ENCODE results near the gene EHHADH. TPM values are rescaled to one million over a fixed set of nuclear protein-coding genes. Genes with fewer than 3 reads are reported as not detected.

The EHHADH gene
- total RNA-seq, 1 experiment from 2014 or later: 4.2 TPM

DNA sequence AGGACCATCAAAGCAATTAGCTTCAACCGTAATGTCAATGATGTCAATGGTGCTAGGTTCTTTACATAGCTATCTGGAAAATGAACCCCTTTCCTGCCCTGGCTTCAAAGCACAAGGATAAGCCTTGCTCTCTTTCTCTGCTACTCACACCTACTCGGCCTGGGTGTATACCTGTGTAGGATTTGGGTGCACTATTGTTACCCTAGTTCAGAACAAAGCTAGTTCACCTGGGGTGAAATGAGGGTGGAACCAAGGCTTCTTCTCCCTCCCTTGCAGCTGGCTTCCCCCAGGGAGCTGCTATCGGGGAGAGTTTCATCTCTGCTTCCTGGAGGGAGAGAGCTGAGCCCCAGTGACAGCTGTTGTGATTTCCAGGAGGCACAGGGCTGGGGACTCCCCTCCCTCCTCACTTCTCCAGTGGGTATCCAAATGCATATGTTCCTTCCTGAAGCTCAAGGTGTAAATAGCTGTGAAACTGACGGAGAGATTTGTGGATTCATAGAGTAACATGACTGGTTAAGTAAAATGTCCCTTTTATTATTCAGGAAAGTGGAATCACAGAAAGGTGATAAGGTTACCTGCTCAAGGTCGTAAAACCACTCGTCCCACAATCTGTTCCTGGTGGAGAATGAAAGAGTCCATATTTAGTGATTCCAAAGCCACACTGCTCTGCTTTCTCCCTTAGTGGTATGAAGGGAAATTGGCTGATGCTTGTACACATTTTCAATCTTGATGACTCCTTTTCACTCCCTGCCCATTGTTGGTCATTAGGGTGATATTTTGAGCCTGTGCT lies 89.2 kb downstream of the EHHADH start (continued):
- TF ChIP-seq PRRX2 (CRISPR knock-in tag; IDR thresholded peaks at IDR 0.05) (no peak), HMGA2 (CRISPR knock-in tag; IDR thresholded peaks at IDR 0.05) (no peak), ZNF671 (CRISPR knock-in tag; IDR thresholded peaks at IDR 0.05) (no peak), TEAD1 (CRISPR knock-in tag; IDR thresholded peaks at IDR 0.05) (no peak), GABPB1 (CRISPR knock-in tag; IDR thresholded peaks at IDR 0.05) (no peak), KAT7 (CRISPR knock-in tag; IDR thresholded peaks at IDR 0.05; ENCODE audit: borderline replicate concordance) (no peak), JAZF1 (CRISPR knock-in tag; IDR thresholded peaks at IDR 0.05) (no peak), ZNF263 (CRISPR knock-in tag; IDR thresholded peaks at IDR 0.05; ENCODE audit: low read depth) (no peak)
- TF ChIP-seq, protein P1, sequence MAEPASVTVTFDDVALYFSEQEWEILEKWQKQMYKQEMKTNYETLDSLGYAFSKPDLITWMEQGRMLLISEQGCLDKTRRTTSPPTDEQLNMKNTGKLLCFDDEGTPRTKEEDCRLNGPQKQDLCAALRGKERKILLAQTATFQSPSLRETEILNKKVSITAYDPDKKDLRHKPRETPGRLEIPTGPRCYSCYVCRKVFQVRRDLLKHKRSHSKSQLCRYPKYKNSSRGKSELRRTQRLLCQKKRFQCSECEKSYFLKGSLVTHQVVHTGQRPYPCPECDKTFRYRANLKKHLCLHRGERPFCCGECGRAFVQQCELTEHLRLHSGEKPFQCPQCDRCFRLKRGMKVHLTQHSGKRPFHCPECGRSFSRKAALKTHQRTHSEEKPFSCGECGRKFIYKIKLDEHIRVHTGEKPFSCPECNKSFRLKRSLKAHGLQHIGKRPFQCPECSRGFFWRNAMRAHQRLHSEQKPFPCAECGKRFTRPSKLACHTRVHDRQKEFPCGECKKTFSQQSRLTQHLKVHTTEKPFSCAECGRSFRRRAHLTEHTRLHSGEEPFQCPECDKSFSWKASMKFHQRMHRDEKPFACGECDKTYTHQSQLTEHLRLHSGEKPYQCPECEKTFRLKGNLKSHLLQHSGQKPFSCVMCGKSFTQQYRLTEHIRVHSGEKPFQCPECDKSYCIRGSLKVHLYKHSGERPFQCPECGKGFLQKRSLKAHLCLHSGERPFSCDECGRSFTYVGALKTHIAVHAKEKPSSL (CRISPR knock-in tag; conservative IDR thresholded peaks at IDR 0.05): no peak

DNA sequence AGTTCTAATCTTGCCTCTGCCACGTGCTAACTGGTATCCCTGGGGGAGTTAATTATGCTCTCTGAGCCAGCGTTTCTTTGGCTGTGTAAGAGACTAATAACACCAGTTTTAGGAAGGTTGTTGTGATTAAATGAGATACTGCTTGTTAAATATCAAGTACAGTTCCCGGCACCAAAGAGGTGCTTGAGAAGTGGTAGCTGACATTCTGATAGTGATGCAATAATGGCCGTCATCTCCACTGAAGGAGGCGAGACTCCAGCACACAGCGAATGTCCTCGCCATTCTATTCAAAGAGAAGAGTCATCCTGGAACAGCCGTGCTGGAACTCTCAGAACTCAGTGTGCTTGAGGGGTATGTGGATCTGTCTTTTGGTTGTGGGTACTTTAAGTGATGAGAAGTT lies 91.2 kb downstream of the EHHADH start:
- Mint-ChIP-seq H3K4me1 (peaks cover 8% of the 10 kb centered on the region), H3K9me3 (no peaks in the 10 kb centered on the region), H3K27ac (no peak overlapping the region), H3K4me3 (no peak overlapping the region), H3K36me3 (no peaks in the 10 kb centered on the region), H3K27me3 (ENCODE audit: low read depth) (no peaks in the 10 kb centered on the region; the same call in 1 of the 2 replicates)
- ATAC-seq (no peak), DNase-seq (ENCODE audit: low spot score) (no peak)
- ChIA-PET POLR2A (no interaction called here), CTCF (interaction anchor here (1.0 kb wide), 1 partner anchor 122 kb away, joined by 3 read pairs; no protein-coding TSS in a partner anchor)
- TF ChIP-seq, protein P2, sequence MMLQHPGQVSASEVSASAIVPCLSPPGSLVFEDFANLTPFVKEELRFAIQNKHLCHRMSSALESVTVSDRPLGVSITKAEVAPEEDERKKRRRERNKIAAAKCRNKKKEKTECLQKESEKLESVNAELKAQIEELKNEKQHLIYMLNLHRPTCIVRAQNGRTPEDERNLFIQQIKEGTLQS (CRISPR knock-in tag; conservative IDR thresholded peaks at IDR 0.05): no peak
- TF ChIP-seq KAT7 (CRISPR knock-in tag; IDR thresholded peaks at IDR 0.05; ENCODE audit: borderline replicate concordance) (no peak), ESRRA (CRISPR knock-in tag; IDR thresholded peaks at IDR 0.05; ENCODE audit: borderline replicate concordance) (no peak), TEAD4 (CRISPR knock-in tag; IDR thresholded peaks at IDR 0.05) (no peak), ZNF232 (CRISPR knock-in tag; IDR thresholded peaks at IDR 0.05) (no peak), ZNF423 (CRISPR knock-in tag; IDR thresholded peaks at IDR 0.05) (no peak), TEAD1 (CRISPR knock-in tag; IDR thresholded peaks at IDR 0.05) (no peak), ETV6 (CRISPR knock-in tag; IDR thresholded peaks at IDR 0.05) (no peak), MYBL2 (CRISPR knock-in tag; IDR thresholded peaks at IDR 0.05) (no peak), NFATC4 (CRISPR knock-in tag; IDR thresholded peaks at IDR 0.05) (no peak), SOX15 (CRISPR knock-in tag; IDR thresholded peaks at IDR 0.05) (no peak)
- TF ChIP-seq, protein P3, sequence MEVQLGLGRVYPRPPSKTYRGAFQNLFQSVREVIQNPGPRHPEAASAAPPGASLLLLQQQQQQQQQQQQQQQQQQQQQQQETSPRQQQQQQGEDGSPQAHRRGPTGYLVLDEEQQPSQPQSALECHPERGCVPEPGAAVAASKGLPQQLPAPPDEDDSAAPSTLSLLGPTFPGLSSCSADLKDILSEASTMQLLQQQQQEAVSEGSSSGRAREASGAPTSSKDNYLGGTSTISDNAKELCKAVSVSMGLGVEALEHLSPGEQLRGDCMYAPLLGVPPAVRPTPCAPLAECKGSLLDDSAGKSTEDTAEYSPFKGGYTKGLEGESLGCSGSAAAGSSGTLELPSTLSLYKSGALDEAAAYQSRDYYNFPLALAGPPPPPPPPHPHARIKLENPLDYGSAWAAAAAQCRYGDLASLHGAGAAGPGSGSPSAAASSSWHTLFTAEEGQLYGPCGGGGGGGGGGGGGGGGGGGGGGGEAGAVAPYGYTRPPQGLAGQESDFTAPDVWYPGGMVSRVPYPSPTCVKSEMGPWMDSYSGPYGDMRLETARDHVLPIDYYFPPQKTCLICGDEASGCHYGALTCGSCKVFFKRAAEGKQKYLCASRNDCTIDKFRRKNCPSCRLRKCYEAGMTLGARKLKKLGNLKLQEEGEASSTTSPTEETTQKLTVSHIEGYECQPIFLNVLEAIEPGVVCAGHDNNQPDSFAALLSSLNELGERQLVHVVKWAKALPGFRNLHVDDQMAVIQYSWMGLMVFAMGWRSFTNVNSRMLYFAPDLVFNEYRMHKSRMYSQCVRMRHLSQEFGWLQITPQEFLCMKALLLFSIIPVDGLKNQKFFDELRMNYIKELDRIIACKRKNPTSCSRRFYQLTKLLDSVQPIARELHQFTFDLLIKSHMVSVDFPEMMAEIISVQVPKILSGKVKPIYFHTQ (CRISPR knock-in tag; IDR thresholded peaks at IDR 0.05): no peak
- TF ChIP-seq, protein P4, sequence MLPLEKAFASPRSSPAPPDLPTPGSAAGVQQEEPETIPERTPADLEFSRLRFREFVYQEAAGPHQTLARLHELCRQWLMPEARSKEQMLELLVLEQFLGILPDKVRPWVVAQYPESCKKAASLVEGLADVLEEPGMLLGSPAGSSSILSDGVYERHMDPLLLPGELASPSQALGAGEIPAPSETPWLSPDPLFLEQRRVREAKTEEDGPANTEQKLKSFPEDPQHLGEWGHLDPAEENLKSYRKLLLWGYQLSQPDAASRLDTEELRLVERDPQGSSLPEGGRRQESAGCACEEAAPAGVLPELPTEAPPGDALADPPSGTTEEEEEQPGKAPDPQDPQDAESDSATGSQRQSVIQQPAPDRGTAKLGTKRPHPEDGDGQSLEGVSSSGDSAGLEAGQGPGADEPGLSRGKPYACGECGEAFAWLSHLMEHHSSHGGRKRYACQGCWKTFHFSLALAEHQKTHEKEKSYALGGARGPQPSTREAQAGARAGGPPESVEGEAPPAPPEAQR (CRISPR knock-in tag; IDR thresholded peaks at IDR 0.05): no peak
- TF ChIP-seq, protein P5, sequence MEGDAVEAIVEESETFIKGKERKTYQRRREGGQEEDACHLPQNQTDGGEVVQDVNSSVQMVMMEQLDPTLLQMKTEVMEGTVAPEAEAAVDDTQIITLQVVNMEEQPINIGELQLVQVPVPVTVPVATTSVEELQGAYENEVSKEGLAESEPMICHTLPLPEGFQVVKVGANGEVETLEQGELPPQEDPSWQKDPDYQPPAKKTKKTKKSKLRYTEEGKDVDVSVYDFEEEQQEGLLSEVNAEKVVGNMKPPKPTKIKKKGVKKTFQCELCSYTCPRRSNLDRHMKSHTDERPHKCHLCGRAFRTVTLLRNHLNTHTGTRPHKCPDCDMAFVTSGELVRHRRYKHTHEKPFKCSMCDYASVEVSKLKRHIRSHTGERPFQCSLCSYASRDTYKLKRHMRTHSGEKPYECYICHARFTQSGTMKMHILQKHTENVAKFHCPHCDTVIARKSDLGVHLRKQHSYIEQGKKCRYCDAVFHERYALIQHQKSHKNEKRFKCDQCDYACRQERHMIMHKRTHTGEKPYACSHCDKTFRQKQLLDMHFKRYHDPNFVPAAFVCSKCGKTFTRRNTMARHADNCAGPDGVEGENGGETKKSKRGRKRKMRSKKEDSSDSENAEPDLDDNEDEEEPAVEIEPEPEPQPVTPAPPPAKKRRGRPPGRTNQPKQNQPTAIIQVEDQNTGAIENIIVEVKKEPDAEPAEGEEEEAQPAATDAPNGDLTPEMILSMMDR (IDR thresholded peaks at IDR 0.05): no peak
- TF ChIP-seq, protein P6, sequence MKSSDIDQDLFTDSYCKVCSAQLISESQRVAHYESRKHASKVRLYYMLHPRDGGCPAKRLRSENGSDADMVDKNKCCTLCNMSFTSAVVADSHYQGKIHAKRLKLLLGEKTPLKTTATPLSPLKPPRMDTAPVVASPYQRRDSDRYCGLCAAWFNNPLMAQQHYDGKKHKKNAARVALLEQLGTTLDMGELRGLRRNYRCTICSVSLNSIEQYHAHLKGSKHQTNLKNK (CRISPR knock-in tag; IDR thresholded peaks at IDR 0.05): no peak
